ENCODE data around the gene CLCA4.
A peak's percentile ranks its signal among the peaks of the same experiment; 100 is the strongest.

GRCh38 chr1:86507935-86508582 is 38.8 kb upstream of the CLCA4 start:
- TF ChIP-seq CTCF (conservative IDR thresholded peaks at IDR 0.05; ENCODE audit: low read depth, low read length) = peak; percentile 66
- TF ChIP-seq EZH2 (IDR thresholded peaks at IDR 0.05; ENCODE audit: borderline replicate concordance, low read depth, low read length, poor library complexity, severe bottlenecking) = no peak

Measured in A673 (cell line).